Breast epithelium (tissue), 4 donors: Measurements from ENCODE around the gene FMN1. TPM values are rescaled to one million over a fixed set of nuclear protein-coding genes. Genes with fewer than 3 reads are reported as not detected.

Experiments
- DNase-seq, 2 donors: peaks; one replicate each; pipeline ENCODE4 v3.0.0-alpha.2; 2019; ENCODE audit warnings: low spot score in 2 of 2
- H3K27ac ChIP-seq, 2 donors: fragments of 200-600 bp; sonication (generic) in 1 of 2; one replicate each; pipeline ENCODE4 v1.5.1; 2016 to 2019; ENCODE audit warnings: mild to moderate bottlenecking in 1 of 2
- H3K27me3 ChIP-seq, 2 donors: fragments of 200-600 bp; sonication (generic) in 1 of 2; one replicate each; pipeline versions ENCODE4 v1.5.1 to v1.6.0; 2017 to 2019; ENCODE audit warnings: control low read depth in 1 of 2, mild to moderate bottlenecking in 1 of 2
- H3K36me3 ChIP-seq: fragments of 200-600 bp; one replicate; pipeline ENCODE4 v1.5.1; 2019
- H3K4me1 ChIP-seq, 2 donors: fragments of 200-600 bp; sonication (generic); one replicate each; pipeline ENCODE4 v1.5.1; 2016 to 2019; ENCODE audit warnings: control low read depth in 1 of 2
- H3K4me3 ChIP-seq, 3 donors: fragments of 200-600 bp; sonication (generic); 1 replicate in 2 of 3; 2 replicates in 1 of 3; pipeline ENCODE4 v1.5.1; 2016 to 2019; ENCODE audit warnings: mild to moderate bottlenecking in 3 of 3, moderate library complexity in 2 of 3
- H3K9me3 ChIP-seq, 2 donors: fragments of 200-600 bp; sonication (generic) in 1 of 2; one replicate each; pipeline ENCODE4 v1.5.1; 2016 to 2019; ENCODE audit warnings: control low read depth in 1 of 2
- POLR2A ChIP-seq: fragments of 450-650 bp; IDR thresholded peaks from one replicate; pipeline ENCODE4 v1.6.1; 2016; ENCODE audit warnings: antibody characterized with exemption, mild to moderate bottlenecking, moderate library complexity
- POLR2AphosphoS5 ChIP-seq, 3 donors: sonication (generic); formaldehyde crosslinking; IDR thresholded peaks; one replicate each; pipeline ENCODE4 v1.6.1; 2017; ENCODE audit warnings: antibody characterized with exemption in 3 of 3
- intact Hi-C: fragments of 100-400 bp; cut with DNase I; formaldehyde crosslinking; loops from one replicate; pipeline ENCODE4 v1.15.1; 2023; ENCODE audit warnings: low total_unique reads
- total RNA-seq, 3 donors: library from RNA; depleted of rRNA; stranded (reverse); fragments of >200 nt; gene quantifications; one replicate each; pipeline ENCODE4 v1.1.0, GENCODE V29; 2016
- TF ChIP-seq, protein P1 (sequence below), 3 donors: fragments of 450-650 bp; IDR thresholded peaks; one replicate each; pipeline ENCODE4 v1.5.1; 2016 to 2017; ENCODE audit warnings: antibody characterized with exemption in 3 of 3, mild to moderate bottlenecking in 3 of 3, moderate library complexity in 3 of 3

FMN1 gene
- total RNA-seq, 3 donors from 2014 or later: 33.1 to 56.8 (median 50.7) TPM

DNA sequence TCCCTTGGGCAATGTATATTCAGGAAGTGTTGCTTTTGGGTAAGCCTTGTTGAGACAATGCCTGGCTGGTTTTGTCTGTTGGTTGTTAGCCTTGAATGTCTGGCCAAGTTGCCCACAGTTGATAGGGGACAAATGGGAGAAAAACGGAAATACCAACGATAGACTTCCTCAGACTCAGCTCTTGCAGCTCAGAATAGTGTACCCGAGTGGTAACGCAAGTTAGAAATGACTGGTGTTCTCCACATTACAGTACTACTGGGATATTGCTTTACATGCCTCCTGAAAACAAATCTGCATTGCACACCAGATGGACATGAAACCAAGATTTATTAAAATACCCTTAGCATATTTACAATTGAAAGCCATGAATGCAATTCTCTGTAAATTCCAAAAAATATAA, 429.3 kb downstream of the FMN1 start:
- Histone ChIP-seq H3K27ac (no peak overlapping the region), H3K9me3 (no peaks in the 10 kb centered on the region), H3K4me1 (no peaks in the 10 kb centered on the region), H3K27me3 (no peaks in the 10 kb centered on the region), H3K4me3 (no peak overlapping the region), H3K36me3 (no peaks in the 10 kb centered on the region)
- no peak for DNase-seq
- TF ChIP-seq, protein P1, sequence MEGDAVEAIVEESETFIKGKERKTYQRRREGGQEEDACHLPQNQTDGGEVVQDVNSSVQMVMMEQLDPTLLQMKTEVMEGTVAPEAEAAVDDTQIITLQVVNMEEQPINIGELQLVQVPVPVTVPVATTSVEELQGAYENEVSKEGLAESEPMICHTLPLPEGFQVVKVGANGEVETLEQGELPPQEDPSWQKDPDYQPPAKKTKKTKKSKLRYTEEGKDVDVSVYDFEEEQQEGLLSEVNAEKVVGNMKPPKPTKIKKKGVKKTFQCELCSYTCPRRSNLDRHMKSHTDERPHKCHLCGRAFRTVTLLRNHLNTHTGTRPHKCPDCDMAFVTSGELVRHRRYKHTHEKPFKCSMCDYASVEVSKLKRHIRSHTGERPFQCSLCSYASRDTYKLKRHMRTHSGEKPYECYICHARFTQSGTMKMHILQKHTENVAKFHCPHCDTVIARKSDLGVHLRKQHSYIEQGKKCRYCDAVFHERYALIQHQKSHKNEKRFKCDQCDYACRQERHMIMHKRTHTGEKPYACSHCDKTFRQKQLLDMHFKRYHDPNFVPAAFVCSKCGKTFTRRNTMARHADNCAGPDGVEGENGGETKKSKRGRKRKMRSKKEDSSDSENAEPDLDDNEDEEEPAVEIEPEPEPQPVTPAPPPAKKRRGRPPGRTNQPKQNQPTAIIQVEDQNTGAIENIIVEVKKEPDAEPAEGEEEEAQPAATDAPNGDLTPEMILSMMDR (IDR thresholded peaks at IDR 0.05): no peak
- TF ChIP-seq POLR2AphosphoS5 (IDR thresholded peaks at IDR 0.05) (no peak), POLR2A (no peak)
- intact Hi-C loops: no loop called here

GRCh38 chr15:32763295-32763694, 431.2 kb downstream of the FMN1 start:
- Histone ChIP-seq H3K4me1 (no peaks in the 10 kb centered on the region), H3K27me3 (no peaks in the 10 kb centered on the region), H3K9me3 (no peaks in the 10 kb centered on the region), H3K27ac (no peak overlapping the region), H3K36me3 (no peaks in the 10 kb centered on the region), H3K4me3 (no peak overlapping the region)
- no peak for DNase-seq
- intact Hi-C loops: no loop called here
- TF ChIP-seq, protein P1 (IDR thresholded peaks at IDR 0.05): no peak
- no peak for TF ChIP-seq POLR2AphosphoS5 (IDR thresholded peaks at IDR 0.05)
- no peak for TF ChIP-seq POLR2A

DNA sequence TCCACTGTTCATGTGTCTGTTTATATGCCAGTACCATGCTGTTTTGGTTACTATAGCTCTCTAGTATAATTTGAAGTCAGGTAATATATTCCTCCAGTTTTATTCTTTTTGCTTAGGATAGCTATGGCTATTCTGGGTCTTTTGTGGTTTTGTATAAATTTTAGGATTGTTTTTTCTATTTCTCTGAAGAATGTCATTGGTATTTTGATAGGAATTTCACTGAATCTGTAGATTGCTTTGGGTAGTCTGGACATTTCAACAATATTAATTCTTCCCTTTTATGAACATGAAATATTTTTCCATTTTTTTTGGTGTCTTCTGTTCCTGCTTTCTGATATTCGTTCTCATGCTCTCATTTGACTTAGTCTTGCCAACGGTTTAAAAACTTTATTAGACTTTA, 437.1 kb downstream of the FMN1 start:
- no peak for TF ChIP-seq POLR2A
- TF ChIP-seq, protein P1 (IDR thresholded peaks at IDR 0.05): no peak
- no peak for TF ChIP-seq POLR2AphosphoS5 (IDR thresholded peaks at IDR 0.05)
- intact Hi-C loops: no loop called here

DNA sequence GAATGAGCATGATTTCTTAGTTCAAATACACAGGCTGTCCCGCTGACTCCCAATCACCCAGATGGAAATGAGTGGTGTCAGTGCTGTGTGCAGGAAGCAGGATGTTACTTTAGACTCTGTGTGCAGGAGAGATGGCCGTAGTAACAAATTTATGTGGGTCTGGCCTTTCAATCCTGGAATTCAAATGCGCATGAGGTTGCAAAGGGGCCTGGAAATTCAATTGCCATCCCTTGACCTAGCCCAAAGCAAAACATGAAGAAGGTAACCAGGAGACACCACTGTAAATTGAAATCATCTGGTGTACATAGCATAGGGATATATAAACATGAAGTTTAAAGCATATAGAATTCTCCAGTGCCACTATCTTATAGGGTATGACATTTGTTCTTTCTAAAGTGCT, 443.5 kb downstream of the FMN1 start:
- intact Hi-C loops: no loop called here
- DNase-seq: no peak
- no peaks in the 10 kb centered on the region for H3K36me3 ChIP-seq
- H3K27ac ChIP-seq: no peak overlapping the region
- H3K27me3 ChIP-seq: no peaks in the 10 kb centered on the region
- no peaks in the 10 kb centered on the region for H3K4me1 ChIP-seq
- no peak overlapping the region for H3K4me3 ChIP-seq
- H3K9me3 ChIP-seq: no peaks in the 10 kb centered on the region
- TF ChIP-seq, protein P1 (IDR thresholded peaks at IDR 0.05): no peak
- no peak for TF ChIP-seq POLR2A
- no peak for TF ChIP-seq POLR2AphosphoS5 (IDR thresholded peaks at IDR 0.05)

More for the DNA sequence above, 437.1 kb downstream of the FMN1 start:
- Histone ChIP-seq H3K4me3 (no peak overlapping the region), H3K4me1 (no peaks in the 10 kb centered on the region), H3K27me3 (no peaks in the 10 kb centered on the region), H3K36me3 (no peaks in the 10 kb centered on the region), H3K27ac (no peak overlapping the region), H3K9me3 (no peaks in the 10 kb centered on the region)
- DNase-seq: no peak

- no peak for TF ChIP-seq POLR2AphosphoS5 (IDR thresholded peaks at IDR 0.05)
- TF ChIP-seq, protein P1 (IDR thresholded peaks at IDR 0.05): no peak
- TF ChIP-seq POLR2A: no peak
- Histone ChIP-seq H3K27me3 (no peaks in the 10 kb centered on the region), H3K36me3 (no peaks in the 10 kb centered on the region), H3K9me3 (peaks cover 0 to 1% of the 10 kb centered on the region in 2 donors), H3K4me1 (no peaks in the 10 kb centered on the region), H3K27ac (no peak overlapping the region), H3K4me3 (no peak overlapping the region)
- intact Hi-C loops: no loop called here
- no peak for DNase-seq
Observed at GRCh38 chr15:32747921-32748342, 446.6 kb downstream of the FMN1 start.
